Gastroesophageal sphincter (tissue), 4 donors: ENCODE data around the gene HOXA7. TPM values are rescaled to one million over a fixed set of nuclear protein-coding genes. Genes with fewer than 3 reads are reported as not detected.

Experiments used
- ATAC-seq: fragments of 150-250 bp; one replicate; pipeline ENCODE4 v1.9.1; 2016; ENCODE audit warnings: mild to moderate bottlenecking, moderate library complexity
- H3K27ac ChIP-seq, 4 donors: fragments of 200-600 bp; sonication (generic) in 3 of 4; 1 replicate in 3 of 4; 2 replicates in 1 of 4; pipeline ENCODE4 v1.5.1; 2016 to 2019
- H3K27me3 ChIP-seq: fragments of 200-600 bp; sonication (generic); one replicate; pipeline ENCODE4 v1.5.1; 2019
- H3K36me3 ChIP-seq, 2 donors: fragments of 200-600 bp; sonication (generic); one replicate each; pipeline ENCODE4 v1.5.1; 2019; ENCODE audit warnings: control low read depth in 1 of 2
- H3K4me1 ChIP-seq, 3 donors: fragments of 200-600 bp; sonication (generic); 1 replicate in 2 of 3; 2 replicates in 1 of 3; pipeline ENCODE4 v1.5.1; 2016 to 2019; ENCODE audit warnings: control low read depth in 2 of 3
- H3K4me3 ChIP-seq, 2 donors: fragments of 200-600 bp; sonication (generic); one replicate each; pipeline ENCODE4 v1.5.1; 2019; ENCODE audit warnings: mild to moderate bottlenecking in 1 of 2, moderate library complexity in 1 of 2
- H3K9me3 ChIP-seq, 3 donors: fragments of 200-600 bp; sonication (generic); one replicate each; pipeline ENCODE4 v1.5.1; 2017 to 2019; ENCODE audit warnings: control low read depth in 2 of 3
- CTCF ChIP-seq, 4 experiments: fragments of 200-600 bp in 2 of 4; fragments of 450-650 bp in 2 of 4; sonication (generic) in 1 of 4; IDR thresholded peaks; one replicate each; pipeline ENCODE4 v1.5.1; 2017 to 2019; ENCODE audit warnings: antibody characterized with exemption in 4 of 4, mild to moderate bottlenecking in 2 of 4, moderate library complexity in 2 of 4
- EP300 ChIP-seq: sonication (generic); formaldehyde crosslinking; IDR thresholded peaks from one replicate; pipeline ENCODE4 v1.6.1; 2017; ENCODE audit warnings: antibody characterized with exemption, mild to moderate bottlenecking
- POLR2A ChIP-seq, 2 donors: fragments of 450-650 bp; IDR thresholded peaks; one replicate each; pipeline ENCODE4 v1.6.1; 2017; ENCODE audit warnings: antibody characterized with exemption in 2 of 2, mild to moderate bottlenecking in 2 of 2, moderate library complexity in 1 of 2
- POLR2AphosphoS5 ChIP-seq: sonication (generic); formaldehyde crosslinking; IDR thresholded peaks from one replicate; pipeline ENCODE4 v1.6.1; 2017; ENCODE audit warnings: antibody characterized with exemption
- WGBS, 2 donors: methylation state at CpG; one replicate each; pipeline ENCODE4 v1.1.5; 2018; ENCODE audit warnings: low coverage in 1 of 2; 5-methylcytosine and 5-hydroxymethylcytosine counted together
- total RNA-seq, 4 donors: library from RNA; depleted of rRNA; stranded (reverse); fragments of >200 nt; gene quantifications; one replicate each; pipeline ENCODE4 v1.1.0, GENCODE V29; 2016

Gene HOXA7
- total RNA-seq, 4 donors from 2014 or later = 0.85 to 5.1 (median 1.4) TPM

GRCh38 chr7:27194686-27195379 lies 38.4 kb upstream of the HOXA7 start:
- peaks cover 100% of the 10 kb centered on the region for H3K27me3 ChIP-seq
- H3K27ac ChIP-seq = no peak overlapping the region
- H3K4me3 ChIP-seq = no peak overlapping the region
- no peaks in the 10 kb centered on the region for H3K9me3 ChIP-seq
- no peak for ATAC-seq
- H3K4me1 ChIP-seq = peaks cover 0 to 40% (median 18%) of the 10 kb centered on the region in 3 donors
- no peak for TF ChIP-seq EP300
- no peak for TF ChIP-seq POLR2A (IDR thresholded peaks at IDR 0.05)
- no peak for TF ChIP-seq POLR2AphosphoS5
- no peak for TF ChIP-seq CTCF (IDR thresholded peaks at IDR 0.05)
- no peaks in the 10 kb centered on the region for H3K36me3 ChIP-seq
- 34 to 35% methylated on average over 8 to 9 of the region's 9 CpGs for WGBS, 2 donors

GRCh38 chr7:27194002-27194352 lies 37.5 kb upstream of the HOXA7 start:
- H3K9me3 ChIP-seq = no peaks in the 10 kb centered on the region
- H3K27ac ChIP-seq = no peak overlapping the region
- H3K4me1 ChIP-seq = peaks cover 0 to 39% (median 14%) of the 10 kb centered on the region in 3 donors
- no peaks in the 10 kb centered on the region for H3K36me3 ChIP-seq
- no peak overlapping the region for H3K4me3 ChIP-seq
- no peak for ATAC-seq
- 24 to 46% methylated on average over 2 of the region's 2 CpGs for WGBS, 2 donors
- H3K27me3 ChIP-seq = peaks cover 100% of the 10 kb centered on the region
- no peak for TF ChIP-seq POLR2A (IDR thresholded peaks at IDR 0.05)
- TF ChIP-seq CTCF (IDR thresholded peaks at IDR 0.05) = no peak
- no peak for TF ChIP-seq EP300
- no peak for TF ChIP-seq POLR2AphosphoS5

GRCh38 chr7:27193335-27194001 lies 37.0 kb upstream of the HOXA7 start:
- peaks cover 0 to 39% (median 15%) of the 10 kb centered on the region in 3 donors for H3K4me1 ChIP-seq
- H3K27me3 ChIP-seq = peaks cover 100% of the 10 kb centered on the region
- no peaks in the 10 kb centered on the region for H3K36me3 ChIP-seq
- WGBS, 2 donors = 19% methylated on average over 10 to 15 of the region's 29 CpGs
- no peaks in the 10 kb centered on the region for H3K9me3 ChIP-seq
- no peak for ATAC-seq
- peak overlapping the region in 1 of 2 donors; percentile 27 for H3K4me3 ChIP-seq
- TF ChIP-seq CTCF (IDR thresholded peaks at IDR 0.05) = no peak
- no peak for TF ChIP-seq POLR2A (IDR thresholded peaks at IDR 0.05)
- no peak for TF ChIP-seq EP300
- TF ChIP-seq POLR2AphosphoS5 = no peak
- no peak overlapping the region for H3K27ac ChIP-seq

DNA sequence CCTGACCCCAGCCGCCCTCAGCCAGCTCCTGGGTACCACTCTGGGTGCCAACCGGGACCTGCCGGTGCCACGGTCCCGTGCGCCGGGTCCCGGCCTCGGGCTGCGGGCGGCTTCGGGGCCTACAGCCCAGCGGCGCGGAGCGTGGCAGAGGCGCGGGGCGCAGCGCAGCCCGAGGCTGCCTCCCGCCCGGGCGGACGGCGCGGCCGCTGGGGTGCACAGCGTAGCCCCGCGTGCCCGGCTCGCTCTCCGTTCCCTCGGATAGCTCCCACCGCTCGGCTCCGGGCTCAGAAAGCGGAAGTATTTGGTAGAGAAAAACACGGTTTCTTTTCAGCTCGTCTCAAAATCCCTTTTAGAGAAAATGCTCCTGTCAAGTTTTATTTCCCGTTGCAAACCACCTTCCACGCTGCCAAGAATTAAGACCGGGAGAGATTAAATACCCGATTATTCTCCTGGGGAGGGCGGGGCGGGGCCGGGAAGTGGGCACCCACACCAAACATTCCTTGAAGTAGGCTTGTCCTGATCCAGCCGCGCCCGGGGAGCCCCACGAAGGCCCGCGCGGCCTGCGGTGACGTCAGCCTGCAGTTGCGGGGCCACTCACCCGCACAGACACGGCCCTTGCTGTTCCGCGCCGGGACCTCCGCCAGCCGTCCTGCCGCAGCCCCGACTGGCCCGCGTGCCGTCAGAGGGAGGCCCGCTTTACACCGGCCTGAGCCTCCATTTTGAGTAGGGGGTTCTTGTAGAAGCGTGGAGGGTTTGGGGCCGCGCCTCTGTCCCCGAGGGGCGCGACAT lies 36.3 kb upstream of the HOXA7 start:
- 8 to 9% methylated on average over 6 to 7 of the region's 78 CpGs for WGBS, 2 donors
- ATAC-seq = peak; percentile 45
- H3K4me3 ChIP-seq = peak overlapping the region in 1 of 2 donors; percentile 27
- no peaks in the 10 kb centered on the region for H3K36me3 ChIP-seq
- TF ChIP-seq POLR2A (IDR thresholded peaks at IDR 0.05) = no peak
- TF ChIP-seq EP300 = no peak
- TF ChIP-seq POLR2AphosphoS5 = no peak
- TF ChIP-seq CTCF (IDR thresholded peaks at IDR 0.05) = no peak
- no peaks in the 10 kb centered on the region for H3K9me3 ChIP-seq
- no peak overlapping the region for H3K27ac ChIP-seq
- H3K27me3 ChIP-seq = peaks cover 100% of the 10 kb centered on the region
- peaks cover 0 to 39% (median 20%) of the 10 kb centered on the region in 3 donors for H3K4me1 ChIP-seq
